Right forelimb (tissue), 1 donor: Measurements from ENCODE around the gene PTH2.
"Not testable (repeated sequence)": the region's sequence is repeated elsewhere in the genome, so short reads cannot be mapped to it uniquely, and the experiment has no call there.

Experiments used
- DNase-seq: peaks from one replicate; pipeline ENCODE4 v3.0.0-alpha.2; 2018

PTH2 gene

DNA sequence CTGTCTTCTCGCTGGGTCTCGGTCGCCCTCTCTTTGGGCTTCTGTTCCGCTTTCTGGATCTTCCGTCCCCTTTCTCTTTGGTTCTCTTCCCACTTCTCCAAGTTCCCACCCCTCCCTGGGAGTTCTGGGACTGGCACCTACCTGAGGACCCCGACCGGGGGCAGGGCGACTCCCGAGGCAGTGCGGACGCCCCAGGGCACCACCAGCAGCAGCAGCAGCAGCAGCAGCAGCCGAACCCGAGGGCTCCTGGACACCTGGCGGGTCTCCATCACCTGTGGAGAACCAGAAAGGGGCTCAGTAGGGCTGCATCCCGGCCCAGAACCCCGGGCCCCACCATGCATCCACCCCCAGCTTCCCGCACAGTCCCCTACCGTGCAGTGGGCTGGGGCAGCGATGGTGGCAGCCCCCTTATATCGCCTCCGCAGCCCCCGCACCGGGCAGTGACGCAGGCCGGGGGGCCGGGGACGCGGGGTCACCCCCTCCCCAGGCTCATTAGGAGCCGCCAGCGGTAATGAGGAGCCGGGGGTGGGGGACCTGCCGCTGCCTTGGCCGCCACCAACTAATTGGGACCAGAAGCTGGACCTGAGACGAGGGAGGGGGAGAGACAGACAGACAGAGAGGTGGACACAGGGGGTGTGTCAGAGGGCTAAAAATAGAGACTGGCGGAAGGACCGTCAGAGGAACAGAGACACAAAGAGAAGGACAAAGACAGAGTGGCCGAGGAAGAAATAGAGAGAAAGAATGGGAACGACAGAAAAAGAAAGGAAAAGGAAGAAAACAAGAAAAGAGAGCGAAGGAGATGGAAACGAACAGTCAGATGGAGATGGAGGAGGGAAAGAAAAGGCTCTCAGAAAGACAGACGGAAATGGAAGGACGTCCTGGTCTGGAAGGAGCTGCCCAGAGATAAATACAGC, at the start of gene PTH2:
TSS of gene PTH2 (minus strand) at position 371 of the 914 bp plus-strand sequence. CDS start at position 269, 102 bp downstream.
- no peak for DNase-seq

GRCh38 chr19:49472936-49473335, 49.7 kb upstream of the PTH2 start:
- no peak for DNase-seq

DNA sequence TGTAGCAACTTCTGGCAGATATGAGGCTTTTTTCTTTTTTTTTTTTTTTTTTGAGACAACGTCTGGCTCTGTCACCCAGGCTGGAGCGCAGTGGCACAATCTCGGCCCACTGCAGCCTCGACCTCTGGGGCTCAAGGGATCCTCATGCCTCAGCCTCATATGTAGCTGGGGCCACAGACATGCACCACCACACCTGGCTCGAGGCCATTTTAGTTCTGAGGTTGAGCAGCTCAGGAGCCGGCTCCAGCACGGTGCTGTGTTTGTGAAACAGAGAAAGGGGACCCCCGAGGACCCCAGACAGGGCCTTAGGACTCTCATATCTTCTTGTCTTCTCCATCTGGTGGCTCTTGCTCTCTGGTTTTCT, 47.4 kb upstream of the PTH2 start:
- no peak for DNase-seq

GRCh38 chr19:49469828-49470614, 46.8 kb upstream of the PTH2 start:
- no peak for DNase-seq

GRCh38 chr19:49468746-49469447, 45.7 kb upstream of the PTH2 start:
- peak; percentile 75 for DNase-seq

- DNase-seq: no peak
These were observed 45.0 kb upstream of the PTH2 start for GRCh38 chr19:49468199-49468598.

DNA sequence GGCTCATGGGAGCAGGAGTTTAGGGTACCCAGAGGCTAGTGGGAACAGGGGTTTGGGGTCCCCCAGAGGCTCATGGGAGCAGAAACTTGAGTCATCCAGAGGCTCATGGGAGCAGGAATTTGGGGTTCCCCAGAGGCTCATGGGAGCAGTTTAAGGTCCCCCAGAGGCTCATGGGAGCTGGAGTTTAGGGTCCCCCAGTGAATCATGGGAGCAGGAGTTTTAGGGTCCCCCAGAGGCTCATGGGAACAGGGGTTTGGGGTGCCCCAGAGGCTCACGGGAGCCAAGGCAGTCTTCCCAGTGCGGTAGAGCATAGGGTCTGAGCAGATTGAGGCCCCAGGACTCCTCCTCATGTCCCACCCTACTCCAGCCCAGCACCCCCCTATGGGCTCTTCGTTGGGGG, 42.1 kb upstream of the PTH2 start:
- DNase-seq: no peak

- no peak for DNase-seq
These were observed 40.9 kb upstream of the PTH2 start for GRCh38 chr19:49463960-49464740.

- DNase-seq: no peak
These were observed 39.3 kb upstream of the PTH2 start for GRCh38 chr19:49462492-49462891.

DNA sequence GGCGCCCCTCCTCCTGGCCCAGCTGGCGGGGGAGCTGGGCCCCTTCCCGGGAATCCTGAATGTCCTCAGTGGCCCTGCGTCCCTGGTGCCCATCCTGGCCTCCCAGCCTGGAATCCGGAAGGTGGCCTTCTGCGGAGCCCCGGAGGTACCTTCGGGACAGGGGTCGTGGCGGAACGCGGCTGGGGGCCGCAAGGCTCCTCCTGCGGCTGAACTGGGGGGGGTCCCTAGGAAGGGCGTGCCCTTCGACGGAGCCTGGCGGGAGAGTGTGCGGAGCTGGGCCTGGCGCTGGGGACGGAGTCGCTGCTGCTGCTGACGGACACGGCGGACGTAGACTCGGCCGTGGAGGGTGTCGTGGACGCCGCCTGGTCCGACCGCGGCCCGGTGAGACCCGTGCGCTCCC, 38.4 kb upstream of the PTH2 start:
- no peak for DNase-seq

- DNase-seq: not testable (repeated sequence)
These were observed 37.9 kb upstream of the PTH2 start for GRCh38 chr19:49461130-49461529.

DNA sequence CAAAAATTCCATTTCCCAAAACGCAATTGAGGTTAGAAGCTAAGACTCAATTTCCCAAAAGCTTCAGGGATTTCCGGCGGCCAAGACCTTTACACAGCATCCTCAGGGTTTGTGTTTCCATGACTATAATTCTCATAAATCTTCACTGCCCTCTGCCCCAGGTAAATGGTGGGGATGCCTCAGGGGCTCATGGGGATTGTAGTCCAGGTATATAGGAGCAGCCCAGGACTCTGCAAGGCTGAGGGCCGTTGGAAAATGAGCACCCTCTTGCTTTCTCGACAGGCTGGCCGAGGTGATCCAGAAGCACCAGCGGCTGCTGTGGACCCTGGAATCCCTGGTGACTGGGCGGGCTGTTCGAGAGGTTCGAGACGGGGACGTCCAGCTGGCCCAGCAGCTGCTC, 36.1 kb upstream of the PTH2 start:
- DNase-seq: no peak

GRCh38 chr19:49458567-49458903, 35.3 kb upstream of the PTH2 start:
- DNase-seq: no peak

GRCh38 chr19:49456326-49456725, 33.1 kb upstream of the PTH2 start:
- no peak for DNase-seq

GRCh38 chr19:49455773-49456172, 32.5 kb upstream of the PTH2 start:
- no peak for DNase-seq

- no peak for DNase-seq
These were observed 30.6 kb upstream of the PTH2 start for GRCh38 chr19:49453757-49454240.

GRCh38 chr19:49453013-49453756, 29.9 kb upstream of the PTH2 start, which contains the start of gene ALDH16A1:
Gene ALDH16A1 (plus strand): TSS chr19:49453225. CDS start chr19:49453332, 107 bp downstream.
- DNase-seq: peak; percentile 99

DNA sequence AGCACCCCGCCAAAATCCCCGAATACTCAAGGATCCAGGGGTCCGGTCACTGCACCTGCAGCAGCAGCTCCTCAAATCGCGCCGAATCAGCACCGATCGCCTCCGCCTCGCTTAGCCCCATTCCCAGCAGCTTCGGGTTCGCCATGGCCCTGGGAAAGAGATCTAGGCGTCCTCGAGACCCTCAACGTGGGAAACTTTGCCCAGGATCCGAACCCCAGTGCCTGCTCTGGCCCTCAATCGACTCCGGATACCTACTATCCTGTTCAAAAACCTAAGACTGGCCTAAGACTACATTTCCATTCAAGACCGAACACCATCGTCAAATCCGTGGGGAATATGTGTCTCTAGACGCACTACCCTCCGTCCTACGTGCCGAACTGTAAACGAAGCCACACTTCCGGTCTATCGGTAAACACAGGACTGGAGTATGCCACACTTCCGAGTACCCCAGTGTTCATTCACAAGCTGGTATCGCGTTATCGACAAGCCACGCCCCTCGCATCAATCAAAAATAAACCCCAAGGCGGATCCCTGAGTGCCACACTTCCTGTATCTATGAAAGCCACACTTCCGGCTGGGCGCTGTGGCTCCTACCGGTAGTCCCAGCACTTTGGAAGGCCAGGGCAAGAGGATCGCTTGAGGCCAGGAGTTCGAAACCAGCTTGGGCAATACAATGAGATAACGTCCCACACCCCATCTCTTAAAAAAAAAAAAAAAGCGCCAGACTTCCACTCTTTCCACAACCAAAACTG, 28.4 kb upstream of the PTH2 start, which contains the start of gene PIH1D1:
TSS of gene PIH1D1 (minus strand) at position 385 of the 752 bp plus-strand sequence. CDS start at position 145, 240 bp downstream.
- DNase-seq: peak; percentile 96

- DNase-seq: no peak
These were observed 27.2 kb upstream of the PTH2 start for GRCh38 chr19:49450405-49450804.

- DNase-seq: no peak
These were observed 25.2 kb upstream of the PTH2 start for GRCh38 chr19:49448432-49448786.
